ENCODE results near the gene BLMH. TPM values are rescaled to one million over a fixed set of nuclear protein-coding genes. Genes with fewer than 3 reads are reported as not detected.

Gene BLMH
- total and polyA plus RNA-seq, 7 experiments from 2014 or later: 17.7 to 57.5 (median 30.9) TPM

DNA sequence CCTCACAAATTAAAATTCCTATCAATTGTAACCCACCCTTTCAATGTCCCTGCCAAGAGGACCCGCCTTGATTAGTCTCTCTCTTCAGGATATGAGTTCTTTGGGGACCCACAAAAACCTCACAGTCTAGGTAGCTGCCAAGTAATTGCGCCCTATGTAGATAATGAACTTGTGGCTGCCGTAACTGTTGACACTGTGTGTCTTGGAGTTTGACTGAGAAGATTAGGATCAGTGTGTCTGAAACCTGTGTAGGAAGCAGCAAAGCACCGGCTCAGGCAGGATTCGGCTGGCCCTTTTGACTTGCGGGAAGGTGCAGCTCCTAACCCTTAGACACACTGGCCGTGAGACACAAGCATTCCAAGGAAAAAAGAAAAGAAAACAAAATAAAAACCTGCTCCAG lies 38.4 kb downstream of the BLMH start:
- Histone ChIP-seq H3K27me3 (ENCODE audit: control insufficient read depth in 2 of 2, insufficient read depth in 2 of 2, low read length in 2 of 2) (no peaks in the 10 kb centered on the region), H3K4me1 (ENCODE audit: control insufficient read depth in 2 of 2, insufficient read depth in 2 of 2, low read length in 2 of 2) (no peaks in the 10 kb centered on the region), H3K36me3 (ENCODE audit: control insufficient read depth in 2 of 3, insufficient read depth in 3 of 3, low read length in 3 of 3) (peaks cover 0 to 40% (median 3%) of the 10 kb centered on the region in 3 experiments), H3K27ac (ENCODE audit: low read depth, low read length) (no peak overlapping the region), H3K4me3 (ENCODE audit: low read length) (no peak overlapping the region), H3K9me3 (ENCODE audit: control insufficient read depth in 2 of 3, low read length in 3 of 3) (no peaks in the 10 kb centered on the region)
- DNase-seq (no peak), ATAC-seq (no peak)
- H3K27me3 Mint-ChIP-seq: no peaks in the 10 kb centered on the region
- peaks cover 10 to 56% (median 26%) of the 10 kb centered on the region in 5 donors for H3K36me3 Mint-ChIP-seq
- no peak overlapping the region for H3K4me3 Mint-ChIP-seq
- ChIA-PET CTCF (no interaction called here), POLR2A (interaction anchor here (0.6 kb wide), 1 partner anchor 39 kb away, joined by 3 read pairs; the partner anchor contains the start of gene BLMH)
- peak overlapping the region in 2 of 9 donors; percentile 14 to 36 for H3K27ac Mint-ChIP-seq
- no peaks in the 10 kb centered on the region for H3K9me3 Mint-ChIP-seq
- H3K4me1 Mint-ChIP-seq: peaks cover 0 to 4% (median 0%) of the 10 kb centered on the region in 7 donors
- intact Hi-C loops (cut with micrococcal nuclease): no loop called here

DNA sequence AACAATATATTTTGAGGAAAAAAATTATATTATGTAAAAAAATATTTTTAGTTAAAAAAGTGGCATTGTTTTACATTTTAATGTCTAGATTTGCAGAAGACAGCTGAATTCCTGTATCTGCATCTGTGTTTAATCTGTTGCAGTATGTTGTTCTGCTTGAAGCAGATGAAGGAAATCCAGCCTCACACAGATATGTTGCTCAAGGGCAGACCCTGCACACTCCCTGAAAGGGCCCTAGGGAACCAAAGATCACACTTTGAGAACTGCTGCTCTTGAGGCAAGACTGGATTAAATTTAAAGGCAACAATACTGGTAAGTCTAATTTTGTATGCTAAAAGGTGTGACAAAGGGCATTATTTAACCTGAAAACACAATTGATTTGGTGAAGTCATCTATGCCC lies 39.8 kb downstream of the BLMH start:
- H3K4me1 ChIP-seq (ENCODE audit: control insufficient read depth in 2 of 2, insufficient read depth in 2 of 2, low read length in 2 of 2): no peaks in the 10 kb centered on the region
- H3K27ac ChIP-seq (ENCODE audit: low read depth, low read length): no peak overlapping the region
- no peak overlapping the region for H3K4me3 Mint-ChIP-seq
- no peak overlapping the region for H3K4me3 ChIP-seq (ENCODE audit: low read length)
- H3K27ac Mint-ChIP-seq: no peak overlapping the region
- no peaks in the 10 kb centered on the region for H3K9me3 ChIP-seq (ENCODE audit: control insufficient read depth in 2 of 3, low read length in 3 of 3)
- H3K4me1 Mint-ChIP-seq: no peaks in the 10 kb centered on the region
- ChIA-PET POLR2A (no interaction called here), CTCF (no interaction called here)
- no peaks in the 10 kb centered on the region for H3K9me3 Mint-ChIP-seq
- no peaks in the 10 kb centered on the region for H3K27me3 ChIP-seq (ENCODE audit: control insufficient read depth in 2 of 2, insufficient read depth in 2 of 2, low read length in 2 of 2)
- intact Hi-C loops (cut with micrococcal nuclease): no loop called here
- H3K36me3 Mint-ChIP-seq: peaks cover 13 to 57% (median 27%) of the 10 kb centered on the region in 5 donors
- ATAC-seq (no peak), DNase-seq (no peak)
- H3K27me3 Mint-ChIP-seq: no peaks in the 10 kb centered on the region
- peaks cover 0 to 39% (median 3%) of the 10 kb centered on the region in 3 experiments for H3K36me3 ChIP-seq (ENCODE audit: control insufficient read depth in 2 of 3, insufficient read depth in 3 of 3, low read length in 3 of 3)

DNA sequence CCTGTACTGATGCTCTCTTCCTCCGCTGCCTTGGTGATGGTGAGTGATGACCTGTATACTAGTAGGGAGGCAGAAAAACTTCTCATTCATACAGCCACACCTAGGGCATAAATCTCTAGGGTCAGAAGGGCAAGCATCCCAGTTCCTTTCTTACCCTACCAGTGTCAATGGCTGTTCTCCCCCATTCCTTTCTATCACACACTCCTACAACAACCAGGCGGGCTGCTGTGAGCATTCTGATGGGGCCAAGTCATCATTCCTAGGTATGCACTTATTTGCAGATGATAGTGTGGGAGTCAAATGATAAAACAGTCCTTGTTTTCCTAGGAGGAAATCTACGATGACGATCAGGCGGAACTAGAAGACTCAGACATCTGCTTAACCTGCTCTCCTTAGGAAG lies 42.3 kb downstream of the BLMH start:
- Histone ChIP-seq H3K9me3 (ENCODE audit: control insufficient read depth in 2 of 3, low read length in 3 of 3) (no peaks in the 10 kb centered on the region), H3K27ac (ENCODE audit: low read depth, low read length) (no peak overlapping the region), H3K4me3 (ENCODE audit: low read length) (no peak overlapping the region), H3K27me3 (ENCODE audit: control insufficient read depth in 2 of 2, insufficient read depth in 2 of 2, low read length in 2 of 2) (no peaks in the 10 kb centered on the region), H3K4me1 (ENCODE audit: control insufficient read depth in 2 of 2, insufficient read depth in 2 of 2, low read length in 2 of 2) (no peaks in the 10 kb centered on the region), H3K36me3 (ENCODE audit: control insufficient read depth in 2 of 3, insufficient read depth in 3 of 3, low read length in 3 of 3) (peaks cover 0 to 36% (median 3%) of the 10 kb centered on the region in 3 experiments)
- ATAC-seq (no peak), DNase-seq (no peak)
- H3K27me3 Mint-ChIP-seq: no peaks in the 10 kb centered on the region
- ChIA-PET CTCF (no interaction called here), POLR2A (no interaction called here)
- H3K4me3 Mint-ChIP-seq: no peak overlapping the region
- no peaks in the 10 kb centered on the region for H3K9me3 Mint-ChIP-seq
- intact Hi-C loops (cut with micrococcal nuclease): no loop called here
- H3K27ac Mint-ChIP-seq: no peak overlapping the region
- H3K36me3 Mint-ChIP-seq: peaks cover 12 to 53% (median 25%) of the 10 kb centered on the region in 5 donors
- no peaks in the 10 kb centered on the region for H3K4me1 Mint-ChIP-seq

DNA sequence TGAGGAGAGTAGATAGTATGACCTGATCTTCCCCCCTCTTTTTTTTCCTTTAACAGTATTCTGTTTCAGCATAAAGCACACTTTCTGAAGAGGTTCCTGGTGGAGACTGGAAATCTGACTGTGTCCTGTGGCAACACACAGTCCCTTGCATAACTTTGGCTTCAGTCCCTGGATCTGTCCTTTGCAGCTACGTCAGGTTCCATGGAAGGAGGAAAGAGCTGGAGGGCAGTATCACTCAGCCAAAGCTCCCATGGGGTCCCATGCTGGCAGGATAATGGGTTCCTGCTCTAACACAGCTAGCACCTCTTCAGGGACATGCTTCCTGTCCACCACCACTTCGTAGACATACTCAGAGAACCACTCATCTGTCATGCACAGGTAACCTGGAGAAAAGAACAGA lies 43.0 kb downstream of the BLMH start:
- CTCF ChIA-PET: no interaction called here
- intact Hi-C loops (cut with micrococcal nuclease): no loop called here

DNA sequence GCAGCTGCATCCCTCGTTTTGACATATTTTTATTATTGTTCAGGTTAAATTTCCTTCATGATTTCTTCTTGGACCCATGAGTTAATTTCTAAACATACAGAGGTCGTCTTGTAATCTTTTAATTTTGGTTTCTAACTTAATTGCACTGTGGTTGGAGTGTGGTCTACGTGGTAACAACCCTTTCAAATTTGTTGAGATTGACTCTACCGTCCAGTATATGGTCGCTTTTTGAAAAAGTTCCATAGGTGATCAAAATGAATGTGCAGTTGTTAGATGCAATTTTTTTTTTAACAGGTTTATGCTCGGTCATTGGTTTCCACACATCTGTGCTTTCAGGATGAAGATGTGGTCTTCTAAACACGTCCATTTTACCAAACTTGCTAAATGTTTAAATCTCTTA lies 45.3 kb downstream of the BLMH start:
- H3K27ac Mint-ChIP-seq: no peak overlapping the region
- H3K9me3 ChIP-seq (ENCODE audit: control insufficient read depth in 2 of 3, low read length in 3 of 3): no peaks in the 10 kb centered on the region
- H3K4me3 ChIP-seq (ENCODE audit: low read length): no peak overlapping the region
- peaks cover 0 to 31% (median 3%) of the 10 kb centered on the region in 3 experiments for H3K36me3 ChIP-seq (ENCODE audit: control insufficient read depth in 2 of 3, insufficient read depth in 3 of 3, low read length in 3 of 3)
- peaks cover 0 to 6% (median 0%) of the 10 kb centered on the region in 5 donors for H3K27me3 Mint-ChIP-seq
- intact Hi-C loops (cut with micrococcal nuclease): no loop called here
- POLR2A ChIA-PET: no interaction called here
- no peak for ATAC-seq
- H3K4me1 ChIP-seq (ENCODE audit: control insufficient read depth in 2 of 2, insufficient read depth in 2 of 2, low read length in 2 of 2): no peaks in the 10 kb centered on the region
- no peak for DNase-seq
- no peaks in the 10 kb centered on the region for H3K9me3 Mint-ChIP-seq
- H3K27me3 ChIP-seq (ENCODE audit: control insufficient read depth in 2 of 2, insufficient read depth in 2 of 2, low read length in 2 of 2): no peaks in the 10 kb centered on the region
- CTCF ChIA-PET: interaction anchor here (1.0 kb wide), 1 partner anchor 90 kb away, joined by 4 read pairs; no protein-coding TSS in a partner anchor
- no peak overlapping the region for H3K27ac ChIP-seq (ENCODE audit: low read depth, low read length)
- H3K36me3 Mint-ChIP-seq: peaks cover 13 to 46% (median 20%) of the 10 kb centered on the region in 5 donors
- H3K4me3 Mint-ChIP-seq: no peak overlapping the region
- H3K4me1 Mint-ChIP-seq: no peaks in the 10 kb centered on the region

More for the DNA sequence above, 43.0 kb downstream of the BLMH start:
- H3K4me1 ChIP-seq (ENCODE audit: control insufficient read depth in 2 of 2, insufficient read depth in 2 of 2, low read length in 2 of 2): no peaks in the 10 kb centered on the region
- no peak overlapping the region for H3K4me3 Mint-ChIP-seq
- H3K27ac Mint-ChIP-seq: no peak overlapping the region
- no peaks in the 10 kb centered on the region for H3K4me1 Mint-ChIP-seq
- H3K27ac ChIP-seq (ENCODE audit: low read depth, low read length): no peak overlapping the region
- H3K36me3 Mint-ChIP-seq: peaks cover 12 to 53% (median 25%) of the 10 kb centered on the region in 5 donors
- H3K27me3 Mint-ChIP-seq: peaks cover 0 to under 1% (median 0%) of the 10 kb centered on the region in 5 donors
- H3K27me3 ChIP-seq (ENCODE audit: control insufficient read depth in 2 of 2, insufficient read depth in 2 of 2, low read length in 2 of 2): no peaks in the 10 kb centered on the region
- POLR2A ChIA-PET: no interaction called here
- no peak for ATAC-seq
- H3K9me3 Mint-ChIP-seq: no peaks in the 10 kb centered on the region
- DNase-seq: no peak
- no peak overlapping the region for H3K4me3 ChIP-seq (ENCODE audit: low read length)
- no peaks in the 10 kb centered on the region for H3K9me3 ChIP-seq (ENCODE audit: control insufficient read depth in 2 of 3, low read length in 3 of 3)
- H3K36me3 ChIP-seq (ENCODE audit: control insufficient read depth in 2 of 3, insufficient read depth in 3 of 3, low read length in 3 of 3): peaks cover 0 to 36% (median 3%) of the 10 kb centered on the region in 3 experiments

DNA sequence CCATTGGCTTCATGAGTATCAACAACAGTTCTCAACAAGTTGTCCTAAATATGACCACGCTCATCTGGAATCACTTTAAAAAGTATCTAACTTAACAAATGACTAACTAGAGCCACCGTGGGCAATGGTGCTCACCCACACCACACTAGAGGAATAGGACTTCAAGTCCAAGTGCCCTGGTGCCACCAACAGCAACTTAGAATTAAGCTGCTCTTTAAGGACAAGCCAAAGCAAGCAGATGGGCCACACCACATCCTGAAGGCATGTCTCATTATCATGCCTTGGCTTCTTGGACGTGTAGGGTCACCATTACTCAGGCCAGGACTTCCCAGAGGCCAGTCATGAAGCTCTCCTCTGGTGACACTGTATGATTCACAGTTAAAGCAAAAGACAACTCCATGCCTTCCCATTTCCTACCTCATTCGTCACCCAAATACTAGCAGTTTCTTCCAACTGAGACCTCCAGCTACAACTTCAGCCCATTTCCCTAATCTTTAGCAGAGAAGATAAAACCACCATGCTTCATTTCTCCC lies 46.8 kb downstream of the BLMH start:
- no peak overlapping the region for H3K27ac Mint-ChIP-seq
- intact Hi-C loops (cut with micrococcal nuclease): no loop called here
- no peak overlapping the region for H3K4me3 Mint-ChIP-seq
- no peaks in the 10 kb centered on the region for H3K4me1 Mint-ChIP-seq
- H3K36me3 Mint-ChIP-seq: peaks cover 10 to 32% (median 20%) of the 10 kb centered on the region in 5 donors
- peaks cover 4 to 16% (median 8%) of the 10 kb centered on the region in 5 donors for H3K27me3 Mint-ChIP-seq
- POLR2A ChIA-PET: no interaction called here
- CTCF ChIA-PET: no interaction called here
- Histone ChIP-seq H3K27ac (ENCODE audit: low read depth, low read length) (no peak overlapping the region), H3K4me1 (ENCODE audit: control insufficient read depth in 2 of 2, insufficient read depth in 2 of 2, low read length in 2 of 2) (no peaks in the 10 kb centered on the region), H3K4me3 (ENCODE audit: low read length) (no peak overlapping the region), H3K27me3 (ENCODE audit: control insufficient read depth in 2 of 2, insufficient read depth in 2 of 2, low read length in 2 of 2) (no peaks in the 10 kb centered on the region), H3K36me3 (ENCODE audit: control insufficient read depth in 2 of 3, insufficient read depth in 3 of 3, low read length in 3 of 3) (peaks cover 0 to 19% (median 3%) of the 10 kb centered on the region in 3 experiments), H3K9me3 (ENCODE audit: control insufficient read depth in 2 of 3, low read length in 3 of 3) (no peaks in the 10 kb centered on the region)
- DNase-seq (no peak), ATAC-seq (no peak)
- no peaks in the 10 kb centered on the region for H3K9me3 Mint-ChIP-seq

DNA sequence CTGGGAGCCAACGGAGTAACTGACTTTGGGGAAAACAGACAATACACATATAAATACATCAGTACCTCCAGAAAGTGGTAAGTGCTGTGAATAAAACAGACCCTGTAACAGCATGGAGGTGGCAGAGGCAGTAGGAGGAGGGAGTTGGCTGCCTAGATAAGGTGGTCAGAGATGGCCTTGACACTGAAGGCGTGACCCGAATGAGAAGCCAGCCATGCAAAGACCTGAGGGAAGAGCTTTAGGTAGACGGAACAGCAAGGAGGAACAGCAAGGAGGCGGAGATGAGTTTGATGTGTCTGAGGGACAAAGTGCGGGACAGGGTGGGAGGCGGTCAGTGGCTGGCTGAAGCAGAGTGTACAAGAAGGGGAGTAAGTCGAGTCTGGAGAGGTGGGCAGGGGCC lies 48.2 kb downstream of the BLMH start:
- Mint-ChIP-seq H3K9me3 (no peaks in the 10 kb centered on the region), H3K36me3 (peaks cover 3 to 21% (median 14%) of the 10 kb centered on the region in 5 donors), H3K27me3 (peaks cover 13 to 29% (median 15%) of the 10 kb centered on the region in 5 donors), H3K4me1 (peaks cover 0 to 7% (median 0%) of the 10 kb centered on the region in 7 donors), H3K4me3 (no peak overlapping the region), H3K27ac (no peak overlapping the region)
- Histone ChIP-seq H3K36me3 (ENCODE audit: control insufficient read depth in 2 of 3, insufficient read depth in 3 of 3, low read length in 3 of 3) (peaks cover 0 to 6% (median 0%) of the 10 kb centered on the region in 3 experiments), H3K9me3 (ENCODE audit: control insufficient read depth in 2 of 3, low read length in 3 of 3) (no peaks in the 10 kb centered on the region), H3K4me1 (ENCODE audit: control insufficient read depth in 2 of 2, insufficient read depth in 2 of 2, low read length in 2 of 2) (no peaks in the 10 kb centered on the region), H3K27ac (ENCODE audit: low read depth, low read length) (no peak overlapping the region), H3K4me3 (ENCODE audit: low read length) (no peak overlapping the region), H3K27me3 (ENCODE audit: control insufficient read depth in 2 of 2, insufficient read depth in 2 of 2, low read length in 2 of 2) (no peaks in the 10 kb centered on the region)
- DNase-seq: no peak
- intact Hi-C loops (cut with micrococcal nuclease): no loop called here
- POLR2A ChIA-PET: interaction anchor here (0.7 kb wide), 1 partner anchor 91 kb away, joined by 3 read pairs; no protein-coding TSS in a partner anchor
- CTCF ChIA-PET: no interaction called here
- ATAC-seq: no peak
